Rectal smooth muscle tissue (tissue), 1 donor: ENCODE data around the gene MICAL3.

Experiments used
- H3K27ac ChIP-seq: one replicate; pipeline ENCODE4 v1.7.0; 2013; ENCODE audit warnings: low read depth, low read length, inconsistent platforms
- H3K27me3 ChIP-seq: one replicate; pipeline ENCODE4 v1.7.0; 2013; ENCODE audit warnings: low read length; ENCODE audit not compliant: control insufficient read depth, insufficient read depth
- H3K36me3 ChIP-seq: one replicate; pipeline ENCODE4 v1.7.0; 2013; ENCODE audit warnings: low read length; ENCODE audit not compliant: control insufficient read depth, insufficient read depth
- H3K4me1 ChIP-seq: one replicate; pipeline ENCODE4 v1.7.0; 2013; ENCODE audit warnings: low read length; ENCODE audit not compliant: control insufficient read depth, insufficient read depth
- H3K4me3 ChIP-seq: one replicate; pipeline ENCODE4 v1.7.0; 2013; ENCODE audit warnings: low read length
- H3K9ac ChIP-seq: one replicate; pipeline ENCODE4 v1.7.0; 2013; ENCODE audit warnings: low read length

Gene MICAL3

DNA sequence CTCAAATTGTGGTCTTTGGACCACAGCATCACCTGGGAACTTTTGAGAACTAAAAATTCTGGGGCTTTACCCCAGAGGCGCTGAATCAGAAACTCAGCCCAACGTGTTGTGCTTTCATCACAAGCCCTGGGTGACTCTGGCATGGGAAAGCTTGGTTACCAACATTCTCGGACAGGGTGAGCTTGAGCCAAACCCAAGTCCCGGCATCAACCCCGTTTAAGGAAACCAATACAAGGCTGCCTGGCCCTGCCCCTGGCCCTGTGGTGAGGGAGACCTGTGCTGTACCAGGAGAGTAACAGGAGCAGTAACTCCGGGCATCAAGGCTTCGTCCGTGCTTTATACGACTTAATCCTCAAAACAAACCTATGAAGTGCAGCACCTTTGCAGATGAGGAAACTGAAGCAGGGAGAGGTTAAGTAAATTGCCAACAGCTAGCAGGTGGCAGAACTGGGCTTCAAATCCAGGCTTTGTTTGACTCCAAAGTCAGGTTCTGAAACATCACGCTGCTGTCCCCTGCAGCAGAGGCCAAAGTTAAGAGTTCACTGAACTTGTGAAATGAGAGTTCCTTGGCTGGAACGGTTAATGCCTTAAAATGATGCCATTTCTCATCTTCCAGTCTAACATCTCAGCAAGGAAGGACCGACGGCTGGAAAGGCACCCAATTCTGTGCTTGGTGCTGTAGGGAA lies 186.0 kb downstream of the MICAL3 start:
- Histone ChIP-seq H3K27me3 (no peaks in the 10 kb centered on the region), H3K36me3 (peaks cover 23% of the 10 kb centered on the region), H3K9ac (no peak overlapping the region), H3K27ac (no peak overlapping the region), H3K4me1 (peaks cover 13% of the 10 kb centered on the region), H3K4me3 (no peak overlapping the region)

DNA sequence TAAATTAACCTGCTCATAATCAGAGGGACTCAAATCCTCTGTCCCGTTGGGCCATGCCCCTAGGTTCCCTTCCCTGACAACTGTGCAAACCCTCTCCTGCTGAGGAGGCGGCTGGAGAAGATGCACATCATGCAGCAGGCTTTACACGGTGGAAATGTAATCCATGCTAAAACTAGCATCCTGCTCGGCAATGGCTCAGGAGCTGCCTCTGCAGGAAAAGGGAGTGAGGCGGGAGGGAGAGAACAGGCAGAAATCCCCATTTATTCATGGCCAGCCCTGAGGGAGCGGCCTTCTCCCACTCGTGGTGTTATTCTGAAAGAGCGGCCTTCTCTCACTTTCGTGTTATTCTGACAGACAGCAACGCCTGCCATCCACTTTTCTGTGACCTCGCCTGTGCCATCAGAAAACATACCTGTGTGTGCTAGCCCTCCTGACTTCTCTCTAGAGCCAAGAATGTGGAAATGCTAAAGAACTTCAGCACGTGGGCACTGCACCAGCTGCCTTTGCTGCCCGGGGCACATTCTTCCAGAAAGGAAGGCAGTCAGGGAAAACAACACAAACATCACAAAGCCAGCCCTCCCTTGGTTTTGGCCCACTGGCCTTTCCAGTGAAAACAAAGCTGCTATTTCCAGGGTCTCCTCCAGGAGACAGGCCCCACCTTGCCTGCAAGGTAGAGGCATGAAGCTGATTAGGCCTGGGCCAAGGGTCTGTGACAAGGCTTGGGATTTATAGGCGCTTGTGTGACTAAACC lies 187.2 kb downstream of the MICAL3 start:
- H3K4me3 ChIP-seq: no peak overlapping the region
- peak overlapping the region; percentile 6 for H3K27ac ChIP-seq
- no peaks in the 10 kb centered on the region for H3K27me3 ChIP-seq
- no peak overlapping the region for H3K9ac ChIP-seq
- H3K36me3 ChIP-seq: peaks cover 23% of the 10 kb centered on the region
- peaks cover 9% of the 10 kb centered on the region for H3K4me1 ChIP-seq

- no peaks in the 10 kb centered on the region for H3K27me3 ChIP-seq
- H3K27ac ChIP-seq: no peak overlapping the region
- H3K4me3 ChIP-seq: no peak overlapping the region
- H3K36me3 ChIP-seq: peaks cover 14% of the 10 kb centered on the region
- peaks cover 27% of the 10 kb centered on the region for H3K4me1 ChIP-seq
- no peak overlapping the region for H3K9ac ChIP-seq
These were observed 189.1 kb downstream of the MICAL3 start for GRCh38 chr22:17835256-17835655.

DNA sequence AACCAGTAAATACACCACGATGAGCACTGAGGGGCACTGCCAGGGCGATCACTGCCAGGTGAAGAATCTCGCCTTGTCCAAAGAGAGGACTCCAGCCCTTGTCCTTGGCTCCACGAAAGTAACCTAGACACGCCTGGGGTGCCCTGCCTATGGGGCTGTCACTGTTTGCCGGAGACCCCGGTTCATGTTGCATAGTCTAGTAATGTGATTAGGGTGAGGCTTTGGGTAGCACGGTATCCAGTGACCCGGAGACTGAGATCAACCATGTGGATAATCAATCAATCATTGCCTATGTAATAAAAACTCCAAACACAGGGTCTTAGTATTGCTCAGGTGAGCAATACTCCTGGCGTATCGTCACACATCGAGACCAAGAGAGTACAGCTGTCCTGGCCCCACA lies 190.9 kb downstream of the MICAL3 start:
- no peak overlapping the region for H3K4me3 ChIP-seq
- peaks cover 14% of the 10 kb centered on the region for H3K36me3 ChIP-seq
- no peak overlapping the region for H3K9ac ChIP-seq
- no peak overlapping the region for H3K27ac ChIP-seq
- no peaks in the 10 kb centered on the region for H3K27me3 ChIP-seq
- H3K4me1 ChIP-seq: peaks cover 28% of the 10 kb centered on the region

DNA sequence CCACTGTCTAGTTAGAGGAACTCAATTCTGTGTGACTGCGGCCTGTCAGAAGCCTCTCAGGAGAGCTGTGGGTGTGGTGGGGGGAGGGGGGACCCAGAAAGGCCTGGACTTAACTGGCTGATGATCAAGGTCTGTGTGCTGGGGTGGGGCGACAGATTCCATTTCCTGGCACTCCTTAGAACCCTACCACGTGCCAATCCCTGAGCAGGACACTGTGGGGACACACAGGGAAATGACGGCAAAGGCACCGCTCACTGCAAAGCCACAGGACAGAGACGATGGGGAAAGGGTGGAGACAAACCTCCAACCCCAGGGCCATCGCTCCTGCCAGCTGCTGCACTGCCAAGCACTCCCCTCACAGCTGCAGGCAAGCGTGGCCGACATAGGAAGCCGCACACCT lies 191.7 kb downstream of the MICAL3 start:
- peaks cover 19% of the 10 kb centered on the region for H3K36me3 ChIP-seq
- no peak overlapping the region for H3K9ac ChIP-seq
- no peak overlapping the region for H3K27ac ChIP-seq
- H3K27me3 ChIP-seq: no peaks in the 10 kb centered on the region
- H3K4me3 ChIP-seq: no peak overlapping the region
- H3K4me1 ChIP-seq: peaks cover 28% of the 10 kb centered on the region

GRCh38 chr22:17831501-17832251 lies 192.7 kb downstream of the MICAL3 start:
- Histone ChIP-seq H3K4me3 (peak overlapping the region; percentile 12), H3K9ac (peak overlapping the region; percentile 13), H3K27ac (peak overlapping the region; percentile 65), H3K4me1 (peaks cover 28% of the 10 kb centered on the region), H3K36me3 (peaks cover 18% of the 10 kb centered on the region), H3K27me3 (no peaks in the 10 kb centered on the region)

- Histone ChIP-seq H3K4me1 (peaks cover 21% of the 10 kb centered on the region), H3K27ac (peak overlapping the region; percentile 65), H3K9ac (no peak overlapping the region), H3K36me3 (peaks cover 16% of the 10 kb centered on the region), H3K4me3 (no peak overlapping the region), H3K27me3 (no peaks in the 10 kb centered on the region)
These were observed 194.1 kb downstream of the MICAL3 start for GRCh38 chr22:17830043-17830961.

GRCh38 chr22:17829695-17830042 lies 194.7 kb downstream of the MICAL3 start:
- Histone ChIP-seq H3K36me3 (peaks cover 16% of the 10 kb centered on the region), H3K9ac (no peak overlapping the region), H3K4me1 (peaks cover 20% of the 10 kb centered on the region), H3K27ac (peak overlapping the region; percentile 65), H3K27me3 (no peaks in the 10 kb centered on the region), H3K4me3 (no peak overlapping the region)

- Histone ChIP-seq H3K27ac (no peak overlapping the region), H3K4me3 (no peak overlapping the region), H3K27me3 (no peaks in the 10 kb centered on the region), H3K4me1 (peaks cover 20% of the 10 kb centered on the region), H3K36me3 (peaks cover 16% of the 10 kb centered on the region), H3K9ac (no peak overlapping the region)
These were observed 195.8 kb downstream of the MICAL3 start for GRCh38 chr22:17828502-17829080.

- Histone ChIP-seq H3K4me1 (peaks cover 20% of the 10 kb centered on the region), H3K9ac (no peak overlapping the region), H3K27me3 (no peaks in the 10 kb centered on the region), H3K27ac (no peak overlapping the region), H3K36me3 (peaks cover 21% of the 10 kb centered on the region), H3K4me3 (no peak overlapping the region)
These were observed 196.9 kb downstream of the MICAL3 start for GRCh38 chr22:17827466-17827865.

GRCh38 chr22:17825876-17826550 lies 198.3 kb downstream of the MICAL3 start:
- Histone ChIP-seq H3K9ac (no peak overlapping the region), H3K27me3 (no peaks in the 10 kb centered on the region), H3K36me3 (peaks cover 26% of the 10 kb centered on the region), H3K27ac (no peak overlapping the region), H3K4me3 (no peak overlapping the region), H3K4me1 (peaks cover 8% of the 10 kb centered on the region)
